OCI-LY7 (cell line): ENCODE data around the gene CYB561D1.

ENCODE experiments used
- CTCF ChIP-seq: fragments of 200-600 bp; sonication (generic); conservative IDR thresholded peaks from 2 replicates; pipeline ENCODE4 v1.5.1; 2014; ENCODE audit warnings: mild to moderate bottlenecking, antibody characterized with exemption, low read length, moderate library complexity, mixed read lengths
- EZH2phosphoT487 ChIP-seq: fragments of 200-600 bp; sonication (generic); IDR thresholded peaks from 2 replicates; pipeline ENCODE4 v1.6.1; 2018; ENCODE audit warnings: low read depth, borderline replicate concordance, mild to moderate bottlenecking, mixed run types, antibody characterized with exemption, low read length, moderate library complexity, mixed read lengths

GRCh38 chr1:109497449-109498160 lies 3.7 kb downstream of the CYB561D1 start:
- TF ChIP-seq EZH2phosphoT487 (no peak), CTCF (no peak)
